Endometrial microvascular endothelial cells (primary cell): Measurements from ENCODE around the gene GPR148. TPM values are rescaled to one million over a fixed set of nuclear protein-coding genes. Genes with fewer than 3 reads are reported as not detected.

ENCODE experiments used
- in situ Hi-C: cut with HindIII; loops from 2 replicates; pipeline ENCODE4 v1.10.0; 2017; ENCODE audit warnings: low sequenced_read_pairs, low pct_unique_long_range_greater_than_20kb; ENCODE audit errors: inconsistent ontology term
- total RNA-seq: library from RNA; depleted of rRNA; stranded (reverse); fragments of >200 nt; gene quantifications from one replicate; pipeline ENCODE4 v1.2.3, GENCODE V29; 2015; ENCODE audit errors: inconsistent ontology term

The GPR148 gene
- total RNA-seq, 1 donor from 2014 or later: not detected

DNA sequence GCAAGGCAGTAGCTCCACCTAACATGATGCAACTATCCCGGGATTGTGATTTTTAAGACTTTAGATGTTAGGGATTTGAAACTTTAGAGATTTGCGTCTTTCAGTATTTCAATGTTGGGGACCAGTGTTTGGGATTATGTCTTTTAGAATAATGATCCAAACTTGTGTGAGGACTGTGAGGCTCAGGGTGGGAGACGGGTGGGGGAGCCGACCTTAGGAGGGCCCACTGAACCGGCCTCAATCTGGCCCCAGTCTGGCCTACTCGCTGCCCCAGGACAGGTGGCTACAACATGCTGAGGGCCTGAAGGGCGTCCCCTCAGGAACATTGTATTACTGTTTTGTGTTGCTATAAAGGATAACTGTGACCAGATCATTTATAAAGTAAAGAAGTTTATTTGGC is 37.2 kb downstream of the GPR148 start:
- in situ Hi-C loops: no loop called here

DNA sequence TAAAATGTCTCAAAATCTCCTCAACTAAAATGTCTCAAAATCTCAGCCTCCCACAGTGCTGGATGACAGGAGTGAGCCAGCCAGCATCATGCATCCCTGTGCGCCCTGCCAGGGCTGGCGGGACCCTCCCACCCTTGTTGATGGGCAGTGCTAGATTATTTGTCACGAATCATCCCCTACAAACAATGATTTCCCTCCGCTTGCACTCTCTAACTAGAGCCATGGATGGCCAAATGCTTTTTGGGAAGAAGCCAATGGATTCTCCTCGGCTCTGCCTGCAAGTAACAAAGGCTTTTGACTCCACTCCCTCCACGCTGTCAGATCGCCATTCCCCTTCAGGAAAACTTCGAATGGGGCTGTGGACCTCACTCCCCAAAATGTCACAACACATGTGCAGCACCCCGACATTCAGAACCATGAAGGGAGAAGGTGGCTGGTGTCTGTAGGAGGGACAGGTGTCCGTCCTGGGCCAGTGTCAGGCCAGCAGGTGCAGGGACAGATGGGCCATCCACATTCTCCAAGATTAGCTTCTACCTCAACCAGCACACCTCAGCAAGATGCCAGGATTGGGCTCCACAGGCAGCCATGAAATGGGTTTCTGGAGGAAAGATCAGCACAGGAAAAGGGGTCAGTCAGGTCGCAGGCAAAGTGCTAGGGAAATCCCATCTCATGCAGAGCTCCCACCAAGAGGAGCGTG is 38.0 kb downstream of the GPR148 start:
- in situ Hi-C loops: no loop called here

DNA sequence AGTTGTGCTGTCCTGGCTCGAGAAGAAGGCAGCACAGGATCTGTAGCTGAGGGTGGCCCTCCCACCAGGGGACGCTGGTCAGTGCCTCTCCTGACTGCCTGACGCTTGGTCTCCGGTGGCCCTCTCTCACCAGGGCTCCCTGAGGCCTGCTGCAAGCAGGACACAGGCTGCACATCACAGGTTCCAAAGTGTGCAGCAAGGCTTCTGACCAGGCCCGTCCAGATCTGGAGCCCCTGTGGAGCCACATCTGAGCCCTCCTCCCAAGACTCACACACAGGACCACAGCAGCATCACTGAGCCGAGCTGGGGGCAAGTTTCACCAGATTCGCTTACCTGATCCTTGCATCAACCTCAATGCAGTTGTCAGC is 38.5 kb downstream of the GPR148 start:
- in situ Hi-C loops: no loop called here

DNA sequence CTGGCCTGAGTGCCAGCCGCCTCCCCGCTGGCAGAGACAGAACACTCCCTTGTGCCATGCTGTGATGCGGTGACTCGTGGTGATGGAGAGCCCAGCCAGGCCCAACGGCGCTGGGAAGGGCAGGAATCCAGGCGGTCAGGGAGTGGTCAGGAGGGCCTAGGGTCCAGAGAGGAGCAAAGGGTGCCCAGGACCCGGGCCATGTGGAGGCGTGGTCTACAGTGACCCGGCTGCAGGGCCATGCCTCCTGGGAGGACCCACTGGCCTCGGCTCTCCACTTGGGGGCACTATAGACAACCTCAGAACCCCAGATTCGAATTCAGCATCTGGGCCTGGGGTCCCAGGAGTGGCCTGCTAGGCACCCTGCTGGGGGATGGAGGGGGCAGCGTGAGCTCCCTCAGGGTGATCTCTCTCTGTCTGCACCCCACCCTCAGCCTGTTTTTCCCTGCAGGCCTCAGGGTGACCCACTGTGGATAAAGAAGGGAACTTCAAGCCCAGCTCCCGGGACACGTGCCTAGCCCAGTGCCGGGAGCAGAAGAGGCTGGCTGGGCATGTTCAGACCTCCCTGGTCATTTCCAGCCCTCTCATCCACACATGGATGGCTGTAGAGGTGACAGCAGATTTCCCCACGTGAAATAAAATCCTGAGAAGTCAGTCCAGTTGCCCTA is 39.5 kb downstream of the GPR148 start:
- in situ Hi-C loops: no loop called here

DNA sequence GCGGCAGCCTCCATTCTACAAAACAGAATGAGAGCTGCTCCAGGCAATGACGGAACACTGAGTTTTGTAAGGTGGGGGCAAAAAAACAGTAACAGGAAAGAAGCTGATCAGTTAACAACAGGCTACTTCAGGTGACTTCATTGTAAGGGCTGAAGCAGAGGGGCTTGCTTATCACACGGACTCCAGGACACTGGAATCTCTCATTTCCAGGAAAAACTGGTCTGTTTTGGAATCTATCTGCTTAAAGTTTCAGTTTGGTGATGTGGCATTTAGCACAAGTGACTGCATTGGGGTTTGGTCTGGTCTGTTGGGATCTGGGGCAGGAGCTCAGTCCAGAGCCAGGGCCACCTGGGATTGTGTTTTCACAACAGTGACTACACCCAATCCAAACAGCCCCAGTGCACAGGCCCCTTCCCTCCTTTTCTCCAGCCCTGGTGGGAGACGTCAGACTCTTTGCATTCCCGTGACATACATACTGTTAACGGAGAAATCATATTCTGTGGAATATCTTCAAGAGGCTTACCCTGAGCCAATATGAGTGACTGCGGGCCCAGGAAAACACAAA is 40.6 kb downstream of the GPR148 start:
- in situ Hi-C loops: no loop called here

DNA sequence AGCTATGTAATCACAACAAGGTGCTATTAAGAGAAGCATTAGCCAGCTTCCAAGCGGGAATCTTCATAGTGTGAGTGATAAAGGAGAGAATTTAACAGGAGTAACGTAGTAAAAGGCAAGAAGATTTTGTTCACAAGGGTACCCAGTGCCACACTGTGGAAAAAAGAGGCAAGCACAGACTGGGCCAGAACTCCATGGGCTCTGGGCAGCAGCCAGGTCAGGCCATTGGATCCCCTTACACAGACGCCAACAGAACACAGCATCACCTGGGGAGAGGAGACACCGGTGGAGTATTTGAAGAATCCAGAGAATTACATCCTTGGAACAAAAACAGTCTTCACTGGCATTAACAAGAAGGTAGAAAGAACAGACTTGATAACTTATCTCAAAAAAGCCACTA is 47.7 kb downstream of the GPR148 start:
- in situ Hi-C loops: no loop called here

DNA sequence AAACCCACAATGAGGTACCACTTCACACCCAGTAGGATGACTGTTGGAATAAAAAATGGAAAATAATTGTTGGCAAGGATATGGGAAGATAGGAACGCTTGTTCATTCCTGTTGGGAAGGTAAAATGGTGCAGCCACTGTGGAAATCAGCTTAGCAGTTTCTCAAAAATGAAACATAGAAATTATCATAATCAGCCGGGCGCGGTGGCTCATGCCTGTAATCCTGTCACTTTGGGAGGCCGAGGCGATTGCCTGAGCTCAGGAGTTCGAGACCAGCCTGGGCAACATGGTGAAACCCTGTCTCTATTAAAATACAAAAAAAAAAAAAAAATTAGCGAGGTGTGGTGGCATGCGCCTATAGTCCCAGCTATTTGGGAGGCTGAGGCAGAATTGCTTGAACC is 49.9 kb downstream of the GPR148 start:
- in situ Hi-C loops: no loop called here

Other genes starting within 250 kb of the GPR148 start
- not detected for gene POTEI, start 219.7 kb upstream of the GPR148 start, total RNA-seq
- not detected for gene CFC1B, start 207.8 kb upstream of the GPR148 start, total RNA-seq
- not detected for gene CFC1, start 129.5 kb upstream of the GPR148 start, total RNA-seq
- gene POTEJ, start 117.6 kb upstream of the GPR148 start, total RNA-seq: not detected
- not detected for gene AMER3, start 26.5 kb downstream of the GPR148 start, total RNA-seq
- not detected for gene ARHGEF4, start 107.8 kb downstream of the GPR148 start, total RNA-seq